ENCODE measurements around the gene ABCD4.
"Not testable (repeated sequence)": the region's sequence is repeated elsewhere in the genome, so short reads cannot be mapped to it uniquely, and the experiment has no call there.

ABCD4 gene

DNA sequence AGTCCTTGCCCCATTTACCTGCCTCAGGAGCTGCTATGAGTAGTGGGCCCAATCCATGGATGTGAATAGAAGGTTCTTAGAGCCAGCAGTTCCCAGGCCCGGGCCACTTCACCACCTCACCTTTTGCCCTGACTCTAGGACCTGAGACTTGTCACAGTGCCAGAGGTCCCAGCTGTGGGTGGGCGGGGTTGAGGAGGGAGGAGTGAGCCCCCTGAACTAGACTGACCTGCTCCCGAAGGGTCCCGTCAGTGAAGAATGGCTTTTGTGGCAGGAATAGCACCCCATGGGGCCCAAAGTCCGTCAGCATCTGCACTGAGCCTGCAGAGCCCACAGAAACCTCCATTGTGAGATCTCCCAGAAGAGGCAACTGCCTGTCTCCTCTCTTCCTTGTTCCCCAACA lies 12.9 kb downstream of the ABCD4 start:
- TF ChIP-seq, protein P1, sequence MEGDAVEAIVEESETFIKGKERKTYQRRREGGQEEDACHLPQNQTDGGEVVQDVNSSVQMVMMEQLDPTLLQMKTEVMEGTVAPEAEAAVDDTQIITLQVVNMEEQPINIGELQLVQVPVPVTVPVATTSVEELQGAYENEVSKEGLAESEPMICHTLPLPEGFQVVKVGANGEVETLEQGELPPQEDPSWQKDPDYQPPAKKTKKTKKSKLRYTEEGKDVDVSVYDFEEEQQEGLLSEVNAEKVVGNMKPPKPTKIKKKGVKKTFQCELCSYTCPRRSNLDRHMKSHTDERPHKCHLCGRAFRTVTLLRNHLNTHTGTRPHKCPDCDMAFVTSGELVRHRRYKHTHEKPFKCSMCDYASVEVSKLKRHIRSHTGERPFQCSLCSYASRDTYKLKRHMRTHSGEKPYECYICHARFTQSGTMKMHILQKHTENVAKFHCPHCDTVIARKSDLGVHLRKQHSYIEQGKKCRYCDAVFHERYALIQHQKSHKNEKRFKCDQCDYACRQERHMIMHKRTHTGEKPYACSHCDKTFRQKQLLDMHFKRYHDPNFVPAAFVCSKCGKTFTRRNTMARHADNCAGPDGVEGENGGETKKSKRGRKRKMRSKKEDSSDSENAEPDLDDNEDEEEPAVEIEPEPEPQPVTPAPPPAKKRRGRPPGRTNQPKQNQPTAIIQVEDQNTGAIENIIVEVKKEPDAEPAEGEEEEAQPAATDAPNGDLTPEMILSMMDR (IDR thresholded peaks at IDR 0.05; ENCODE audit: insufficient read depth, missing control alignments): no peak
- FAIRE-seq (no peak), DNase-seq (ENCODE audit: insufficient read length, low spot score) (no peak)

DNA sequence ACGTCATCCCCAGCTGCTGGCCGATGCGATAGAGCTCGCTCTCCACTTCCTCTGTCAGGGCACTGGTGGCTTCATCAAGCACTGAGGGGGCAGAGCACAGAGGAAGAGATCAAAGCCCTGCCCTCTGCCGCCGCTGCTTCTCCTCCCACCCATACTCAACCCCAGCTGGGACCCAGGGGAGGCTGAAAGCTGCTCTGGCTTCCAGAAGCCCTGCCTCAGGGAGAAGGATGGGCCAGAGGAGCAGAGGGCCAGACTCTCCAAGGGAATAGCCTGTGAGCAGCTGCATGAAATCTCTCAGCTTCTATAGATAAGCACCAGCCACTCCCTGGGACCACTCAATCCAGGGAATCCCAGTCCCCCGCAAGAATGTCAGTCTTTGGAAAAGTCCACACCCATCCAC lies 16.0 kb downstream of the ABCD4 start:
- DNase-seq (ENCODE audit: insufficient read length, low spot score) (no peak), FAIRE-seq (no peak)
- TF ChIP-seq, protein P1 (IDR thresholded peaks at IDR 0.05; ENCODE audit: insufficient read depth, missing control alignments): no peak

DNA sequence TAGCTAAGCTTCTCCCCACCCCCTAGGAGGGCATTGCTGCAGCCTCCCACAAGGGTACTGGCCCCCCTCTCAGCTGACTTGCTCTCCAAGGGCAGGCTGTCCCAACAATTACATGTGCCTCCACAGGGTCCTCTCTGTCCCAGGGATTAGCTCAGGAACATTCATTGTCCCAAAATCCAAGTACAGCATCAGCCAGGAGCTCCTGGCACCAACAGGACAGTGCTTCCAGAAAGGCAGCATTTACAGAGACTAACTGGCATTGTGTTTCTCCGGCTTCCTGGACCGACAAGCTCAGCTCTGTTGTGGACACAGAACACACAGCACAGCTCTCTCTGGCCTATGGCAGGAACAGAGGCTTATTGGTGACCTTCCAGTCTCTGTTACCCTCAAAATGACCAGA lies 21.7 kb downstream of the ABCD4 start:
- FAIRE-seq: no peak
- TF ChIP-seq, protein P1 (IDR thresholded peaks at IDR 0.05; ENCODE audit: insufficient read depth, missing control alignments): no peak
- DNase-seq (ENCODE audit: insufficient read length, low spot score): no peak

DNA sequence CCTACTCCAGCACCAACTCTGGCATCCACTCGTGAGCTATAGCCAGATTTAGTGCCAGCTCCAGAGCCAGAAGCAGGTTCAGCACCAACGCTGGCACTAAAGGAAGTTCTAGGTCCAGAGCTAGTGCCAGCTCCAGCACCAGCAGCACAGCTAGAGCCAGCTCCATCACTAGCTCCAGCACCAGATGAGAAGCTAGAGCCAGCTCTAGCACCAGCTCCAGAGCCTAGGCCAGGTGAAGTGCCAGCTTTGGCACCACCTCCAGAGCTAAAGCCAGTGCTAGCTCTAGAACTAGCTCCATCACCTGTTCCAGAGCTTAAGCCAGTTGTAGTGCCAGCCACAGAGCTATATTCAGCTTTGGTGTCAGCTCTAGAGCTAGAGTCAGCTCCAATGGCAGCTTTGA lies 24.7 kb downstream of the ABCD4 start:
- no peak for FAIRE-seq

DNA sequence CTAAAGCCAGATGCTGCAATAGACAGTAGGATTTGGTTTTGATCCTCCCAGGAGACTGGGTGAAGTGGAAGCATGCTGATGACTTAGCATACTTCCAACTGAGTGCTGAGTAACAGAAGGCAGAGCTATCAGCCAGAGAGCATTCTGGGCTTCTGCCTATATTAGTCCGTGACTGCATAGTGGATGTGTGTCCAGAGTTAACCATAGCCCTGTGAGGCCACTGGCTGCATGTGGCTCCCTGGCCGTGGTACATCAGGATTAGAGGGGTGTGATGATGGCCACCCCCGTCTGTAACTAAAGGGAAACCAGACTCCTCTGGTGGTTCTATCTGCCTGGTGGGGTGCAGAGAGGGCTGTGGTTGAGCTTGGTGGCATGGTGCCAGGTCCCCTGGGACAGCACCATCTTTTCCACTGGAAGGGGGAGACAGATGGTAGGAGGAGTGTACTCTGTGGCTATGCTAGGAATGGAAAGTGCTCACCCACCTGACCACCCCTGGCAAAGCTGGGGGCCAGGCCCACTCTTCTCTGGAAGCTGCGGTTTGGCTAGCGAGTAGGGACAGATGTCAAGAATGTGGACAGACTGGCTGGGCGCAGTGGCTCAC lies 27.4 kb downstream of the ABCD4 start:
- DNase-seq (ENCODE audit: insufficient read length, low spot score): no peak
- FAIRE-seq: no peak

More for the DNA sequence above, 24.7 kb downstream of the ABCD4 start:
- no peak for DNase-seq (ENCODE audit: insufficient read length, low spot score)
- TF ChIP-seq, protein P1 (IDR thresholded peaks at IDR 0.05; ENCODE audit: insufficient read depth, missing control alignments): no peak

DNA sequence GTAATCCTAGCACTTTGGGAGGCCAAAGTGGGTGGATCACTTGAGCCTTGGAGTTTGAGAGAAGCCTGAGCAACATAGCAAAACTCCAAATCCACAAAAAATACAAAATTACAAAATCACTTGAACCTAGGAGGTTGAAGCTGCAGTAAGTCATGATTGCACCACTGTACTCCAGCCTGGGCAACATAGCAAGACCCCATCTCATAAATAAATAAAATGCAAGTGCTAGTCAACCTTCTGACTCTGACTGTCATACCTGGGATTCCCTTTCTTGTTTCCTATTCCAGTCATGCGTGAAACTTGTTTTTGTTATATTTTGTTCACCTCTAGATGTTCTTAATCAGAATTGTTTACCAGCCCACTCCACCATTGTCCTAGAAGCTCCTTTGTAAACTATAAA lies 31.4 kb downstream of the ABCD4 start:
- FAIRE-seq (no peak), DNase-seq (ENCODE audit: insufficient read length, low spot score) (no peak)
- TF ChIP-seq, protein P1 (IDR thresholded peaks at IDR 0.05; ENCODE audit: insufficient read depth, missing control alignments): no peak

More for the DNA sequence above, 27.4 kb downstream of the ABCD4 start:
- TF ChIP-seq, protein P1 (IDR thresholded peaks at IDR 0.05; ENCODE audit: insufficient read depth, missing control alignments): no peak

DNA sequence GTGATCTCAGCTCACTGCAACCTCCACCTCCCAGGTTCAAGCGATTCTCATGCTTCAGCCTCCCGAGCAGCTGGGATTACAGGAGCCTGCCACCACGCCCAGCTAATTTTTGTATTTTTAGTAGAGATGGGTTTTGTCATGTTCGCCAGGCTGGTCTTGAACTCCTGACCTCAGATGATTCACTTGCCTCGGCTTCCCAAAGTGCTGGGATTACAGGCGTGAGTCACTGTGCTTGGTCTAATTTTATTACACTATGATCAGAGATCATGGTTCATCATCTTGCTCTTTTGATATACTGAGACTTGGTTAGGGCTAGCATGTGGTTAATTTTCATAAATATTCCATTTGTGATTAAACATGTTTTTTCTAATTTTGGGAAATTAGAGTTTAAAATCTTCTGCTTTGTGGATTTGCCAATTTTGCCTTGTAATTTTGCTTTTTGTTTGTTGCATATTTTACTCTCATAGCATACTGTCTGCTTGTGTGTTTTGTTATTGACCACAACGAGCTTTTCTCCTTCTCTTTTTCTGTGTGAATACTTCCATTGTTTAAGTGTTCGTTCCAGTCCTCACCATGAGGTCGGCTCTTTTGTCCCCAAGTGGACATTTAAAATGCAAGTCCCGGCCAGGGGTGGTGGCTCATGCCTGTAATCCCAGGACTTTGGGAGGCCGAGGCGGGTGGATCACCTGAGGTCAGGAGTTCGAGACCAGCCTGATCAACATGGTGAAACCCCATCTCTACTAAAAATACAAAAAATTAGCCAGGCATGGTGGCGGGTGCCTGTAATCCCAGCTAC lies 32.2 kb downstream of the ABCD4 start:
- not testable (repeated sequence) for FAIRE-seq; DNase-seq (ENCODE audit: insufficient read length, low spot score)

Measured in D721Med (cell line).